ENCODE data around the gene PHF14. TPM values are rescaled to one million over a fixed set of nuclear protein-coding genes. Genes with fewer than 3 reads are reported as not detected.

PHF14 gene
- total and polyA plus RNA-seq, 2 experiments from 2014 or later: 10.1 to 17.0 TPM

- H3K9me3 ChIP-seq (ENCODE audit: low read depth): no peaks in the 10 kb centered on the region
- H3K9me2 ChIP-seq (ENCODE audit: insufficient read depth): no peaks in the 10 kb centered on the region
- no peak overlapping the region for H3K9ac ChIP-seq
- no peak overlapping the region for H3K27ac ChIP-seq
- no peak for DNase-seq
- peaks cover 4% of the 10 kb centered on the region; the same call in 1 of the 2 replicates for H3K36me3 ChIP-seq (ENCODE audit: low read depth)
- in situ Hi-C loops (cut with MboI): no loop called here
- H2AFZ ChIP-seq: no peak overlapping the region
- H3K27me3 ChIP-seq (replicated peaks; ENCODE audit: insufficient read depth): no peaks in the 10 kb centered on the region
- no peak overlapping the region for H3K4me2 ChIP-seq (ENCODE audit: unreplicated experiment)
- H4K20me1 ChIP-seq (ENCODE audit: insufficient read depth): no peaks in the 10 kb centered on the region
- no peaks in the 10 kb centered on the region for H3F3A ChIP-seq (ENCODE audit: insufficient read depth)
- TF ChIP-seq EZH2phosphoT487 (IDR thresholded peaks at IDR 0.05; ENCODE audit: insufficient read depth, low read depth) (no peak), EZH2 (IDR thresholded peaks at IDR 0.05; ENCODE audit: insufficient read depth, poor library complexity, severe bottlenecking) (no peak)
- no peak overlapping the region for H3K4me3 ChIP-seq
- WGBS, 2 experiments (ENCODE audit: low coverage in 1 of 2, low lambda C conversion rate in 2 of 2, missing lambda C conversion rate in 2 of 2): 87 to 90% methylated on average over 3 of the region's 3 CpGs
- H3K79me2 ChIP-seq (ENCODE audit: insufficient read depth): no peaks in the 10 kb centered on the region
- H3K4me1 ChIP-seq (ENCODE audit: insufficient read depth): no peaks in the 10 kb centered on the region
Observed at GRCh38 chr7:11120675-11121220, 147.1 kb downstream of the PHF14 start.

- Histone ChIP-seq H3K4me2 (ENCODE audit: unreplicated experiment) (no peak overlapping the region), H3K9ac (no peak overlapping the region), H3K79me2 (ENCODE audit: insufficient read depth) (no peaks in the 10 kb centered on the region), H2AFZ (no peak overlapping the region), H3K9me2 (ENCODE audit: insufficient read depth) (no peaks in the 10 kb centered on the region), H3K9me3 (ENCODE audit: low read depth) (no peaks in the 10 kb centered on the region), H3K36me3 (ENCODE audit: low read depth) (no peaks in the 10 kb centered on the region), H4K20me1 (ENCODE audit: insufficient read depth) (no peaks in the 10 kb centered on the region), H3F3A (ENCODE audit: insufficient read depth) (no peaks in the 10 kb centered on the region), H3K27me3 (replicated peaks; ENCODE audit: insufficient read depth) (no peaks in the 10 kb centered on the region), H3K27ac (no peak overlapping the region), H3K4me3 (no peak overlapping the region), H3K4me1 (ENCODE audit: insufficient read depth) (no peaks in the 10 kb centered on the region)
- WGBS, 2 experiments (ENCODE audit: low coverage in 1 of 2, low lambda C conversion rate in 2 of 2, missing lambda C conversion rate in 2 of 2): 83 to 86% methylated on average over 2 of the region's 2 CpGs
- TF ChIP-seq EZH2phosphoT487 (IDR thresholded peaks at IDR 0.05; ENCODE audit: insufficient read depth, low read depth) (no peak), EZH2 (IDR thresholded peaks at IDR 0.05; ENCODE audit: insufficient read depth, poor library complexity, severe bottlenecking) (no peak)
- DNase-seq: no peak
- in situ Hi-C loops (cut with MboI): no loop called here
Observed at GRCh38 chr7:11124856-11125559, 151.3 kb downstream of the PHF14 start.

- H3K27me3 ChIP-seq (replicated peaks; ENCODE audit: insufficient read depth): no peaks in the 10 kb centered on the region
- DNase-seq: peak; percentile 17
- 81 to 82% methylated on average over 3 of the region's 3 CpGs for WGBS, 2 experiments (ENCODE audit: low coverage in 1 of 2, low lambda C conversion rate in 2 of 2, missing lambda C conversion rate in 2 of 2)
- no peaks in the 10 kb centered on the region for H3K9me3 ChIP-seq (ENCODE audit: low read depth)
- H3K4me2 ChIP-seq (ENCODE audit: unreplicated experiment): no peak overlapping the region
- no peak overlapping the region for H2AFZ ChIP-seq
- H4K20me1 ChIP-seq (ENCODE audit: insufficient read depth): no peaks in the 10 kb centered on the region
- no peak overlapping the region for H3K9ac ChIP-seq
- in situ Hi-C loops (cut with MboI): no loop called here
- H3K4me3 ChIP-seq: no peak overlapping the region
- H3K27ac ChIP-seq: no peak overlapping the region
- TF ChIP-seq EZH2 (IDR thresholded peaks at IDR 0.05; ENCODE audit: insufficient read depth, poor library complexity, severe bottlenecking) (no peak), EZH2phosphoT487 (IDR thresholded peaks at IDR 0.05; ENCODE audit: insufficient read depth, low read depth) (no peak)
- no peaks in the 10 kb centered on the region for H3K4me1 ChIP-seq (ENCODE audit: insufficient read depth)
- H3K79me2 ChIP-seq (ENCODE audit: insufficient read depth): no peaks in the 10 kb centered on the region
- H3K9me2 ChIP-seq (ENCODE audit: insufficient read depth): 0 out of 2 replicates have a peak, but pooled peaks cover 3% of the 10 kb centered on the region
- no peaks in the 10 kb centered on the region for H3F3A ChIP-seq (ENCODE audit: insufficient read depth)
- 0 out of 2 replicates have a peak, but pooled peaks cover 5% of the 10 kb centered on the region for H3K36me3 ChIP-seq (ENCODE audit: low read depth)
Observed at GRCh38 chr7:11127114-11127785, 153.6 kb downstream of the PHF14 start.

GRCh38 chr7:11127988-11128387, 154.3 kb downstream of the PHF14 start:
- 0 out of 2 replicates have a peak, but pooled peaks cover 3% of the 10 kb centered on the region for H3K9me2 ChIP-seq (ENCODE audit: insufficient read depth)
- in situ Hi-C loops (cut with MboI): no loop called here
- no peak overlapping the region for H3K27ac ChIP-seq
- H3K4me2 ChIP-seq (ENCODE audit: unreplicated experiment): no peak overlapping the region
- H3F3A ChIP-seq (ENCODE audit: insufficient read depth): no peaks in the 10 kb centered on the region
- H4K20me1 ChIP-seq (ENCODE audit: insufficient read depth): no peaks in the 10 kb centered on the region
- no peak overlapping the region for H2AFZ ChIP-seq
- TF ChIP-seq EZH2 (IDR thresholded peaks at IDR 0.05; ENCODE audit: insufficient read depth, poor library complexity, severe bottlenecking) (no peak), EZH2phosphoT487 (IDR thresholded peaks at IDR 0.05; ENCODE audit: insufficient read depth, low read depth) (no peak)
- H3K4me1 ChIP-seq (ENCODE audit: insufficient read depth): no peaks in the 10 kb centered on the region
- no peaks in the 10 kb centered on the region for H3K9me3 ChIP-seq (ENCODE audit: low read depth)
- H3K79me2 ChIP-seq (ENCODE audit: insufficient read depth): no peaks in the 10 kb centered on the region
- H3K27me3 ChIP-seq (replicated peaks; ENCODE audit: insufficient read depth): no peaks in the 10 kb centered on the region
- 0 out of 2 replicates have a peak, but pooled peaks cover 5% of the 10 kb centered on the region for H3K36me3 ChIP-seq (ENCODE audit: low read depth)
- no peak overlapping the region for H3K4me3 ChIP-seq
- H3K9ac ChIP-seq: no peak overlapping the region
- no peak for DNase-seq

Data from GM23248 (cell line).